Neural crest cell (in vitro differentiated cells): ENCODE data around the gene REN. TPM values are rescaled to one million over a fixed set of nuclear protein-coding genes. Genes with fewer than 3 reads are reported as not detected.

ENCODE experiments used
- DNase-seq: peaks from one replicate; pipeline ENCODE4 v3.0.0; 2021; ENCODE audit warnings: low read depth, mixed read lengths, low spot score
- H3K27ac Mint-ChIP-seq: one replicate; pipeline ENCODE4 v1.8.0; 2021; ENCODE audit warnings: mild to moderate bottlenecking, mixed read lengths; ENCODE audit not compliant: unreplicated experiment
- H3K27me3 Mint-ChIP-seq: 2 replicates; pipeline ENCODE4 v1.8.0; 2021; ENCODE audit warnings: low read depth, mild to moderate bottlenecking, mixed read lengths
- H3K36me3 Mint-ChIP-seq: 2 replicates; pipeline ENCODE4 v1.8.0; 2021; ENCODE audit warnings: low read depth, mild to moderate bottlenecking, mixed read lengths
- H3K4me1 Mint-ChIP-seq: 2 replicates; pipeline ENCODE4 v1.8.0; 2021; ENCODE audit warnings: mixed read lengths
- H3K4me3 Mint-ChIP-seq: one replicate; pipeline ENCODE4 v1.8.0; 2021; ENCODE audit warnings: mild to moderate bottlenecking, mixed read lengths
- H3K9me3 Mint-ChIP-seq: 2 replicates; pipeline ENCODE4 v1.8.0; 2021; ENCODE audit warnings: mixed read lengths
- CTCF ChIP-seq: fragments of 200-600 bp; sonication (generic); conservative IDR thresholded peaks from 2 replicates; pipeline ENCODE4 v1.5.0; 2021; ENCODE audit warnings: antibody characterized with exemption, mild to moderate bottlenecking
- total RNA-seq: library from RNA; stranded (reverse); gene quantifications from 2 replicates; pipeline ENCODE4 v1.2.1, GENCODE V29; 2021

Gene REN
- total RNA-seq, 1 donor from 2014 or later: not detected

- no peak for TF ChIP-seq CTCF
- Mint-ChIP-seq H3K4me3 (no peak overlapping the region), H3K27ac (no peak overlapping the region), H3K27me3 (peaks cover 93% of the 10 kb centered on the region), H3K4me1 (peaks cover 7% of the 10 kb centered on the region), H3K36me3 (no peaks in the 10 kb centered on the region), H3K9me3 (peaks cover 4% of the 10 kb centered on the region)
- no peak for DNase-seq
Measured at GRCh38 chr1:204194771-204195170, 28.6 kb upstream of the REN start.

GRCh38 chr1:204194080-204194479, 27.9 kb upstream of the REN start:
- peaks cover 4% of the 10 kb centered on the region for H3K9me3 Mint-ChIP-seq
- H3K4me3 Mint-ChIP-seq: no peak overlapping the region
- no peaks in the 10 kb centered on the region for H3K36me3 Mint-ChIP-seq
- peaks cover 7% of the 10 kb centered on the region for H3K4me1 Mint-ChIP-seq
- no peak for TF ChIP-seq CTCF
- DNase-seq: no peak
- H3K27me3 Mint-ChIP-seq: peaks cover 94% of the 10 kb centered on the region
- H3K27ac Mint-ChIP-seq: no peak overlapping the region

- H3K27ac Mint-ChIP-seq: no peak overlapping the region
- H3K4me3 Mint-ChIP-seq: no peak overlapping the region
- no peaks in the 10 kb centered on the region for H3K36me3 Mint-ChIP-seq
- no peak for TF ChIP-seq CTCF
- no peak for DNase-seq
- peaks cover 7% of the 10 kb centered on the region for H3K4me1 Mint-ChIP-seq
- H3K9me3 Mint-ChIP-seq: peaks cover 4% of the 10 kb centered on the region
- peaks cover 95% of the 10 kb centered on the region for H3K27me3 Mint-ChIP-seq
Measured at GRCh38 chr1:204192589-204193352, 26.6 kb upstream of the REN start.

GRCh38 chr1:204192046-204192445, 25.9 kb upstream of the REN start:
- Mint-ChIP-seq H3K4me3 (no peak overlapping the region), H3K4me1 (peaks cover 7% of the 10 kb centered on the region), H3K27me3 (peaks cover 96% of the 10 kb centered on the region), H3K36me3 (no peaks in the 10 kb centered on the region), H3K9me3 (peaks cover 4% of the 10 kb centered on the region), H3K27ac (no peak overlapping the region)
- no peak for DNase-seq
- TF ChIP-seq CTCF: no peak

- peaks cover 4% of the 10 kb centered on the region for H3K9me3 Mint-ChIP-seq
- H3K4me3 Mint-ChIP-seq: no peak overlapping the region
- DNase-seq: no peak
- H3K27ac Mint-ChIP-seq: no peak overlapping the region
- H3K36me3 Mint-ChIP-seq: no peaks in the 10 kb centered on the region
- H3K4me1 Mint-ChIP-seq: peaks cover 7% of the 10 kb centered on the region
- TF ChIP-seq CTCF: no peak
- peaks cover 96% of the 10 kb centered on the region for H3K27me3 Mint-ChIP-seq
Measured at GRCh38 chr1:204191456-204191855, 25.3 kb upstream of the REN start.
